Fibroblast of pulmonary artery (primary cell): Measurements from ENCODE around the gene TRAF2.

Experiments used
- DNase-seq: peaks from one replicate; pipeline ENCODE4 v3.0.0-alpha.2; 2010; ENCODE audit warnings: low read depth
- H3K4me3 ChIP-seq: replicated peaks from 2 replicates; pipeline ENCODE4 v1.5.1; 2011; ENCODE audit warnings: low read depth, mild to moderate bottlenecking, control low read depth, low read length, moderate library complexity
- CTCF ChIP-seq: IDR thresholded peaks from 2 replicates; pipeline ENCODE4 v1.5.1; 2011; ENCODE audit warnings: mild to moderate bottlenecking, control low read depth, low read length, inconsistent platforms; ENCODE audit errors: missing control alignments

The TRAF2 gene

GRCh38 chr9:136854113-136854841 is 32.0 kb upstream of the TRAF2 start:
- no peak overlapping the region for H3K4me3 ChIP-seq
- no peak for TF ChIP-seq CTCF
- DNase-seq, result no peak

GRCh38 chr9:136854842-136855460 is 31.4 kb upstream of the TRAF2 start:
- no peak overlapping the region for H3K4me3 ChIP-seq
- TF ChIP-seq CTCF, result no peak
- no peak for DNase-seq

DNA sequence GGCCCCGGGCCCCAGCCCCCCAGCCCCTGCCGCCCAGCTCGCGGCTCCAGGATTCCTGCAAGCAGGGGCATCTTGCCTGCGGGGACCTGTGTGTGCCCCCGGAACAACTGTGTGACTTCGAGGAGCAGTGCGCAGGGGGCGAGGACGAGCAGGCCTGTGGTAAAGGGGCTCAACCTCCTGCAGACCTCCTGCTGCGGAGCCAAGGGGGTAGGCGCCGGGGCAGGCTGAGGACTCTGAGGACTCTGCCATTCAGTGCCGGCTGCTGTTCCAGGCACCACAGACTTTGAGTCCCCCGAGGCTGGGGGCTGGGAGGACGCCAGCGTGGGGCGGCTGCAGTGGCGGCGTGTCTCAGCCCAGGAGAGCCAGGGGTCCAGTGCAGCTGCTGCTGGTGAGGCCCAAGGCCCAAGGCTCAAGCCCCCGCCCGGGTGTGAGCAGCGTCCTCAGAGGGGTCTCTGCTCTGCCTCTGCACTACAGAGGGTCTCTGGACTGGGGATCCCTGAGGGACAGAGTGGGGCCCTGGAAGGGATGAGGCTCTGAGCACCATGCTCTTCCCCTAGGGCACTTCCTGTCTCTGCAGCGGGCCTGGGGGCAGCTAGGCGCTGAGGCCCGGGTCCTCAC is 30.7 kb upstream of the TRAF2 start:
- DNase-seq, result no peak
- no peak overlapping the region for H3K4me3 ChIP-seq
- no peak for TF ChIP-seq CTCF

- TF ChIP-seq CTCF, result no peak
- no peak overlapping the region for H3K4me3 ChIP-seq
- DNase-seq, result no peak
These were observed 30.2 kb upstream of the TRAF2 start for GRCh38 chr9:136856079-136856476.

DNA sequence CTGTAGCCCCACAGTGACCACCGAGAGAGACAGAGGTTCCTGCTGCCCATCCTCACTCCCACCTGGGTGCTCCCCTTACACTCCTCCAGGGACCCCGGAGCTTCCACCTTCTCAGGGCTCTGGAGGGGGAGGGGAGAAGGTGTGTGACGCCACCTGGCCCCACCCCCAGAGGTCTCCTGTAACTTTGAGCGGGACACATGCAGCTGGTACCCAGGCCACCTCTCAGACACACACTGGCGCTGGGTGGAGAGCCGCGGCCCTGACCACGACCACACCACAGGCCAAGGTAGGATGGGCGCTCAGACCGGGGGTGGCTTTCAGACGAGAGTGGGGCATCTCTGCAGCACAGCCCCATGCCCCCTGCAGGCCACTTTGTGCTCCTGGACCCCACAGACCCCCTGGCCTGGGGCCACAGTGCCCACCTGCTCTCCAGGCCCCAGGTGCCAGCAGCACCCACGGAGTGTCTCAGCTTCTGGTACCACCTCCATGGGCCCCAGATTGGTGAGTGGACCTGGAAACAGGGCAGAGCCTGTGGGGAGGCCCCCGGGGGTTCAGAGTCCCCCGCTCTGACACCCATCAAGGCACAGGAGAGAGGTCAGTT is 29.7 kb upstream of the TRAF2 start:
- no peak for TF ChIP-seq CTCF
- no peak for DNase-seq
- no peak overlapping the region for H3K4me3 ChIP-seq

GRCh38 chr9:136857166-136857565 is 29.1 kb upstream of the TRAF2 start:
- DNase-seq, result no peak
- no peak overlapping the region for H3K4me3 ChIP-seq
- TF ChIP-seq CTCF, result no peak
